HCT116 (cell line): Measurements from ENCODE around the gene SHISA6. TPM values are rescaled to one million over a fixed set of nuclear protein-coding genes. Genes with fewer than 3 reads are reported as not detected.

Source experiments
- ATAC-seq: fragments of 200-7000 bp; cut with Tn5 transposase; 2 replicates; pipeline ENCODE4 v1.9.1; 2020; ENCODE audit warnings: mild to moderate bottlenecking, moderate library complexity
- BruUV-seq: library from RNA; stranded (reverse); fragments of 400-500 nt; replicated peaks from 2 replicates; lab custom pipeline; 2021; lab: Mats Ljungman, UMichigan
- CTCF ChIA-PET: fragments of 300-600 bp; sonication (Branson Sonifier 250); formaldehyde crosslinking; loops from one replicate; lab custom pipeline; 2021; ENCODE audit warnings: antibody characterized with exemption; lab: Charles Lee
- POLR2A ChIA-PET: fragments of 300-600, 350-600 bp; sonication (Branson Sonifier 250); formaldehyde crosslinking; loops from one replicate; lab custom pipeline; 2021; ENCODE audit warnings: antibody characterized with exemption; lab: Charles Lee
- RAD21 ChIA-PET, 2 experiments: fragments of 300-600 bp; sonication (Branson Sonifier 250); formaldehyde crosslinking; loops; one replicate each; lab custom pipeline; 2023; ENCODE audit warnings: low total read pairs in 2 of 2; ENCODE audit not compliant: uncharacterized antibody in 2 of 2, unreplicated experiment in 2 of 2, low non-redundant PET in 1 of 2; lab: Charles Lee
- DNase-seq: peaks from one replicate; pipeline ENCODE4 v3.0.0-alpha.2; 2010; ENCODE audit warnings: low read depth, low spot score
- H2AFZ ChIP-seq: fragments of 200-600 bp; shearing (Covaris generic), sonication (generic); 2 replicates; pipeline ENCODE4 v1.6.1; 2017; ENCODE audit warnings: low read depth, mixed run types, mixed read lengths, antibody characterized with exemption, low read length; ENCODE audit not compliant: poor library complexity, severe bottlenecking
- H3K27ac ChIP-seq: 2 replicates; pipeline ENCODE4 v1.5.1; 2012; ENCODE audit warnings: low read depth, low read length
- H3K27me3 ChIP-seq: fragments of 200-600 bp; sonication (generic); 2 replicates; pipeline ENCODE4 v1.6.1; 2016; ENCODE audit warnings: mixed run types, low read length, mixed read lengths; ENCODE audit not compliant: insufficient read depth
- H3K36me3 ChIP-seq, 2 experiments: fragments of 200-500 bp in 1 of 2; fragments of 200-600 bp in 1 of 2; sonication (Bioruptor generic) in 1 of 2; sonication (generic) in 1 of 2; 2 replicates each; pipeline versions ENCODE4 v1.5.1 to v1.6.1; 2014 to 2016; ENCODE audit warnings: low read length in 2 of 2, inconsistent platforms in 1 of 2, mixed read lengths in 1 of 2, mixed run types in 1 of 2; ENCODE audit not compliant: insufficient read depth in 2 of 2, control insufficient read depth in 1 of 2
- H3K4me1 ChIP-seq, 2 experiments: fragments of 200-600 bp in 1 of 2; sonication (generic) in 1 of 2; 2 replicates each; pipeline versions ENCODE4 v1.5.1 to v1.6.1; 2012 to 2017; ENCODE audit warnings: low read length in 2 of 2, inconsistent platforms in 1 of 2, mild to moderate bottlenecking in 1 of 2, mixed read lengths in 1 of 2, mixed run types in 1 of 2, moderate library complexity in 1 of 2; ENCODE audit not compliant: insufficient read depth in 2 of 2, control insufficient read depth in 1 of 2
- H3K4me2 ChIP-seq: fragments of 200-600 bp; sonication (generic); 2 replicates; pipeline ENCODE4 v1.6.1; 2017; ENCODE audit warnings: mixed run types, low read length, mixed read lengths
- H3K4me3 ChIP-seq, 2 experiments: fragments of 200-600 bp in 1 of 2; sonication (generic) in 1 of 2; replicated peaks in 1 of 2; 2 replicates each; pipeline ENCODE4 v1.5.1; 2011 to 2016; ENCODE audit warnings: low read length in 2 of 2, control low read depth in 1 of 2, low read depth in 1 of 2, mild to moderate bottlenecking in 1 of 2, mixed read lengths in 1 of 2, mixed run types in 1 of 2
- H3K79me2 ChIP-seq: fragments of 200-600 bp; sonication (generic); 2 replicates; pipeline ENCODE4 v1.6.1; 2017; ENCODE audit warnings: mild to moderate bottlenecking, mixed run types, low read length, moderate library complexity, mixed read lengths; ENCODE audit not compliant: insufficient read depth
- H3K9ac ChIP-seq: fragments of 200-600 bp; sonication (generic); 2 replicates; pipeline ENCODE4 v1.6.1; 2016; ENCODE audit warnings: low read length, mixed read lengths
- H3K9me2 ChIP-seq: fragments of 200-600 bp; sonication (generic), shearing (Covaris generic); 2 replicates; pipeline ENCODE4 v1.6.1; 2017; ENCODE audit warnings: mixed run types, mild to moderate bottlenecking, moderate library complexity; ENCODE audit not compliant: insufficient read depth
- H3K9me3 ChIP-seq, 2 experiments: fragments of 200-500 bp in 1 of 2; fragments of 200-600 bp in 1 of 2; sonication (Bioruptor generic) in 1 of 2; sonication (generic) in 1 of 2; 2 replicates each; pipeline ENCODE4 v1.6.1; 2014 to 2017; ENCODE audit warnings: low read length in 2 of 2, mixed read lengths in 2 of 2, inconsistent platforms in 1 of 2, low read depth in 1 of 2, mild to moderate bottlenecking in 1 of 2, mixed run types in 1 of 2, moderate library complexity in 1 of 2; ENCODE audit not compliant: control insufficient read depth in 1 of 2, insufficient read depth in 1 of 2
- H4K20me1 ChIP-seq: fragments of 200-600 bp; sonication (generic), shearing (Covaris generic); 2 replicates; pipeline ENCODE4 v1.6.1; 2017; ENCODE audit warnings: mixed run types, mild to moderate bottlenecking, moderate library complexity; ENCODE audit not compliant: insufficient read depth
- CBX3 ChIP-seq: IDR thresholded peaks from 2 replicates; pipeline ENCODE4 v1.6.1; 2012; ENCODE audit warnings: low read depth
- EZH2 ChIP-seq: fragments of 200-600 bp; sonication (generic); IDR thresholded peaks from 2 replicates; pipeline ENCODE4 v1.6.1; 2017; ENCODE audit warnings: antibody characterized with exemption, mixed run types
- FOSL1 ChIP-seq: IDR thresholded peaks from 2 replicates; pipeline ENCODE4 v1.6.1; 2012; ENCODE audit warnings: low read depth
- JUND ChIP-seq: IDR thresholded peaks from 2 replicates; pipeline ENCODE4 v1.6.1; 2012
- POLR2AphosphoS5 ChIP-seq: IDR thresholded peaks from 2 replicates; pipeline ENCODE4 v1.6.1; 2011; ENCODE audit warnings: mild to moderate bottlenecking, low read depth, low read length, moderate library complexity
- RAD21 ChIP-seq: IDR thresholded peaks from 2 replicates; pipeline ENCODE4 v1.6.1; 2012; ENCODE audit warnings: low read depth, mild to moderate bottlenecking
- REST ChIP-seq: IDR thresholded peaks from 2 replicates; pipeline ENCODE4 v1.6.1; 2012; ENCODE audit warnings: low read depth
- TCF7L2 ChIP-seq: IDR thresholded peaks from 2 replicates; pipeline ENCODE4 v1.7.0; 2011; ENCODE audit warnings: borderline replicate concordance, inconsistent platforms; ENCODE audit not compliant: insufficient read depth, insufficient read length; ENCODE audit errors: extremely low read depth
- YY1 ChIP-seq: IDR thresholded peaks from 2 replicates; pipeline ENCODE4 v1.6.1; 2011; ENCODE audit warnings: low read length, low read depth, moderate library complexity, mild to moderate bottlenecking; ENCODE audit not compliant: insufficient replicate concordance; ENCODE audit errors: extremely low read depth
- ZNF274 ChIP-seq: fragments of 200-500 bp; sonication (Bioruptor generic); IDR thresholded peaks from 2 replicates; pipeline ENCODE4 v1.6.1; 2014; ENCODE audit warnings: mild to moderate bottlenecking, low read depth, low read length, inconsistent platforms
- intact Hi-C: fragments of 100-400 bp; cut with micrococcal nuclease; formaldehyde crosslinking; loops from 2 replicates; pipeline ENCODE4 v1.10.0; 2022
- total RNA-seq: library from RNA; stranded (reverse); gene quantifications from one replicate; pipeline ENCODE4 v1.2.1, GENCODE V29; 2021; ENCODE audit not compliant: unreplicated experiment

Gene SHISA6
- total RNA-seq, 1 experiment from 2014 or later = not detected

GRCh38 chr17:11269210-11269609 lies 28.2 kb downstream of the SHISA6 start:
- POLR2A ChIA-PET = no interaction called here
- Histone ChIP-seq H4K20me1 (no peaks in the 10 kb centered on the region), H2AFZ (no peak overlapping the region), H3K4me2 (no peak overlapping the region), H3K4me1 (no peaks in the 10 kb centered on the region), H3K27ac (no peak overlapping the region), H3K9me2 (no peaks in the 10 kb centered on the region), H3K9me3 (peaks cover 5 to 40% of the 10 kb centered on the region in 2 experiments; a peak in 2 of 4 replicates), H3K36me3 (no peaks in the 10 kb centered on the region), H3K4me3 (no peak overlapping the region), H3K79me2 (no peaks in the 10 kb centered on the region), H3K9ac (no peak overlapping the region), H3K27me3 (no peaks in the 10 kb centered on the region)
- ATAC-seq (no peak), DNase-seq (no peak)
- RAD21 ChIA-PET = no interaction called here
- intact Hi-C loops = no loop called here
- BruUV-seq = no TSS peak
- no peak for TF ChIP-seq CBX3
- TF ChIP-seq TCF7L2 = no peak
- TF ChIP-seq POLR2AphosphoS5 = no peak
- no peak for TF ChIP-seq FOSL1
- no peak for TF ChIP-seq JUND
- no peak for TF ChIP-seq RAD21
- no peak for TF ChIP-seq ZNF274
- no peak for TF ChIP-seq EZH2
- TF ChIP-seq REST = no peak
- no peak for TF ChIP-seq YY1
- CTCF ChIA-PET = no interaction called here
